Glutamatergic neuron (in vitro differentiated cells): Measurements from ENCODE around the gene ACOT9. TPM values are rescaled to one million over a fixed set of nuclear protein-coding genes. Genes with fewer than 3 reads are reported as not detected.
A peak's percentile ranks its signal among the peaks of the same experiment; 100 is the strongest.
"Not testable (repeated sequence)": the region's sequence is repeated elsewhere in the genome, so short reads cannot be mapped to it uniquely, and the experiment has no call there.

Source experiments
- DNase-seq: peaks from one replicate; pipeline ENCODE4 v3.0.0; 2022
- H3K27ac Mint-ChIP-seq: one replicate; pipeline ENCODE4 v1.8.0; 2020; ENCODE audit warnings: mild to moderate bottlenecking, mixed read lengths, inconsistent platforms; ENCODE audit not compliant: unreplicated experiment
- H3K27me3 Mint-ChIP-seq: one replicate; pipeline ENCODE4 v1.8.0; 2020; ENCODE audit warnings: mild to moderate bottlenecking, moderate library complexity, mixed read lengths, inconsistent platforms; ENCODE audit not compliant: unreplicated experiment
- H3K36me3 Mint-ChIP-seq: one replicate; pipeline ENCODE4 v1.8.0; 2020; ENCODE audit warnings: mild to moderate bottlenecking, mixed read lengths, inconsistent platforms; ENCODE audit not compliant: unreplicated experiment
- H3K4me1 Mint-ChIP-seq: one replicate; pipeline ENCODE4 v1.8.0; 2020; ENCODE audit warnings: mild to moderate bottlenecking, low read depth, mixed read lengths, inconsistent platforms; ENCODE audit not compliant: unreplicated experiment
- H3K4me3 Mint-ChIP-seq: one replicate; pipeline ENCODE4 v1.8.0; 2020; ENCODE audit warnings: mild to moderate bottlenecking, mixed read lengths, inconsistent platforms; ENCODE audit not compliant: unreplicated experiment
- H3K9me3 Mint-ChIP-seq: one replicate; pipeline ENCODE4 v1.8.0; 2020; ENCODE audit warnings: mild to moderate bottlenecking, moderate library complexity, mixed read lengths, inconsistent platforms; ENCODE audit not compliant: unreplicated experiment
- total RNA-seq: library from RNA; stranded (reverse); fragmentation: NEBNext Ultra II Directional; extraction: Animal tissue kit (Norgen Biotek cat#: 25700); gene quantifications from one replicate; pipeline ENCODE4 v1.2.1, GENCODE V29; 2021; ENCODE audit not compliant: unreplicated experiment
- TF ChIP-seq, protein P1 (sequence below): fragments of 200-600 bp; sonication (generic); IDR thresholded peaks from one replicate; pipeline ENCODE4 v1.5.0; 2021; ENCODE audit not compliant: partially characterized antibody, unreplicated experiment

The ACOT9 gene
- total RNA-seq, 1 donor from 2014 or later: 20.5 TPM

DNA sequence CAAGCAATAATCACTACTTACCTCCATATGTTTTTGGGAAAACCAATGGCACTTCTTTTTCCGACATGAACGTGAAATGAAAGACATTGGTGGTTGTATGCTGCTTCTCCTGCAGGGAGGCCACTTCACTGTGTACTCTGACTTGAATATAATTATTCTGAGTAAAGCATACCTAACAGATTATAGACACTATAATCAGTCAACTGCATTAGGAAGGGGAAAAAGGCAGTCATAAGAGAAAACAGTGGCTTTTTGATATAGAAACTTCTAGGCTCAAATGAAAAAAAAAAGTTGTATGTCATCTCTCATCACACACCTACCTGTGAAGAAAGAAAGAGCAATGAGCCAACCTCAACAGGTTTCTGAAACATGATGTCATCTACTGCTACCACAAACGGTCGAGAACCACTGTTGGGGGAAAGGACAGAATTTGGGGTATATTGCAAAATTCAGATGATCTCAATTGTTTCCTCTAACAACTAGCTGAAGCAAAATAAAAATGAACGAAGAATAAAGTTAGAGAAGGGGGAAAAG, 38.3 kb downstream of the ACOT9 start:
- Mint-ChIP-seq H3K36me3 (no peaks in the 10 kb centered on the region), H3K27me3 (no peaks in the 10 kb centered on the region), H3K27ac (no peak overlapping the region), H3K9me3 (no peaks in the 10 kb centered on the region), H3K4me3 (no peak overlapping the region), H3K4me1 (no peaks in the 10 kb centered on the region)
- no peak for DNase-seq
- TF ChIP-seq, protein P1, sequence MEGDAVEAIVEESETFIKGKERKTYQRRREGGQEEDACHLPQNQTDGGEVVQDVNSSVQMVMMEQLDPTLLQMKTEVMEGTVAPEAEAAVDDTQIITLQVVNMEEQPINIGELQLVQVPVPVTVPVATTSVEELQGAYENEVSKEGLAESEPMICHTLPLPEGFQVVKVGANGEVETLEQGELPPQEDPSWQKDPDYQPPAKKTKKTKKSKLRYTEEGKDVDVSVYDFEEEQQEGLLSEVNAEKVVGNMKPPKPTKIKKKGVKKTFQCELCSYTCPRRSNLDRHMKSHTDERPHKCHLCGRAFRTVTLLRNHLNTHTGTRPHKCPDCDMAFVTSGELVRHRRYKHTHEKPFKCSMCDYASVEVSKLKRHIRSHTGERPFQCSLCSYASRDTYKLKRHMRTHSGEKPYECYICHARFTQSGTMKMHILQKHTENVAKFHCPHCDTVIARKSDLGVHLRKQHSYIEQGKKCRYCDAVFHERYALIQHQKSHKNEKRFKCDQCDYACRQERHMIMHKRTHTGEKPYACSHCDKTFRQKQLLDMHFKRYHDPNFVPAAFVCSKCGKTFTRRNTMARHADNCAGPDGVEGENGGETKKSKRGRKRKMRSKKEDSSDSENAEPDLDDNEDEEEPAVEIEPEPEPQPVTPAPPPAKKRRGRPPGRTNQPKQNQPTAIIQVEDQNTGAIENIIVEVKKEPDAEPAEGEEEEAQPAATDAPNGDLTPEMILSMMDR: no peak

DNA sequence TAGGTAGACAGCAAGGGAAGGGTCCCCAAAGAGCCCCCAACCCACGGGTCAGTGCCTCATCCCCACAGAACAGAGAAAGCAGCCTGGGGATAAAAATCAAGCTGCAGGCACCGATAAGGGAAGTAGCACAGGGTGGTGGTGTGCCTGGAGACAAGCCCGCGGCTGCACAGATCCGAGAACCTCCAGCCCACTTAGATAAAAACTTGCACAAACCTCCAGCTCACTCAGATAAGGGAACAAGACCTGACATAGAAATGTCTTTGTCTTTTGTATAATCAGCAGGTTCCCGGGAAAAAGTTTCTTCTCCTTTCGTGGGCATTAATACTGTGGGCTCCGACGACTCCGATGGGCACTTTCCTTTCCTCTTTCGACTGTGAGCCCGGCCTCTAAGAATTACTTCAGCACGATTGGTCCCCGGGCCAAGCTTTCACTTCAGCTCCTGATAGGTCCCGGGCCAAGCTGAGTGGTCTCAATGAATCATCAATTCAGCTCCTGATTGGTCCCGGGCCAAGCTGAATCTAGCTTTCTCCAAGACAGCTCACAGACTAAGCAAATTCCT, 43.4 kb downstream of the ACOT9 start:
- TF ChIP-seq, protein P1: no peak
- Mint-ChIP-seq H3K4me1 (no peaks in the 10 kb centered on the region), H3K27me3 (no peaks in the 10 kb centered on the region), H3K27ac (no peak overlapping the region), H3K36me3 (no peaks in the 10 kb centered on the region), H3K9me3 (no peaks in the 10 kb centered on the region), H3K4me3 (no peak overlapping the region)
- DNase-seq: no peak

DNA sequence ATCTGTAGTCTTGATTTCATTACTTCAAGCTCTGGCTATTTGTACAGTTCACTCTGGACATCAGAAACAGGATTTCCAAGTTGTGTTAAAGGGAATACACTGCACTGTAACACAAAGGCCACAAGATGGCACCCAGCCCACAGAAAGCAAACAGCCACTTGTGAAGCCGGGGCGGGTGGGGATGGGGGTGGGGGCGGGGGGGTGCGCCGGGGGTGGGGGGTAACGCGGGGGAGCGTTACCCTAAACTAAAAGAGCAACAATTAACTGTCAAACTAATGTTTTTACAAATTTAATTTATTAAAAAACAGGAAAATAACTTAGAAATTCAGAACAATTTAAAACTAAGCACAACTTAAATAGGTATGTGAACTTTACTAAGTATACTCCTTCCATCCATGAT, 48.5 kb downstream of the ACOT9 start:
- peak; percentile 23 for DNase-seq
- Mint-ChIP-seq H3K27ac (no peak overlapping the region), H3K27me3 (no peaks in the 10 kb centered on the region), H3K36me3 (no peaks in the 10 kb centered on the region), H3K4me1 (no peaks in the 10 kb centered on the region), H3K4me3 (no peak overlapping the region), H3K9me3 (no peaks in the 10 kb centered on the region)
- TF ChIP-seq, protein P1: peak; percentile 24

DNA sequence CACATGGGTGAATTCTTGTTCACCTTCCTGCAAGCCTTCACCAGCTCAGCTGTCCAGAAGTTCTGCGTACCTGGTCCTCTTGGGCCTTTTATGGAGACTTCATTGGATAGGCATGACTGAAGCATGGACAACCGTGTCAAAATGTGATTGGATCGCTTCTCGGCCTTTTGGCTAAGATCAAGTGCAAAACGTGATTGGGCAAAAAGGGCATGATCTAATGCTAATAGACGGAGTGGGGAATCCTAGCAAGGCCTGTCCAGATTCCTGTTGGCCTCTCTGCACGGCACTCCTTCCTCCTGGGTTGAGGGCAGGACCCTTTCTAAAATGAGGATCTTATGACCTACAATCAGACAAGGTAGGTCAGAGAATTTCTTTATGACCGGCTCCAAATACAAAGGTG, 50.9 kb downstream of the ACOT9 start:
- DNase-seq: no peak
- Mint-ChIP-seq H3K27me3 (no peaks in the 10 kb centered on the region), H3K9me3 (no peaks in the 10 kb centered on the region), H3K27ac (no peak overlapping the region), H3K4me1 (no peaks in the 10 kb centered on the region), H3K4me3 (no peak overlapping the region), H3K36me3 (no peaks in the 10 kb centered on the region)
- TF ChIP-seq, protein P1: no peak

DNA sequence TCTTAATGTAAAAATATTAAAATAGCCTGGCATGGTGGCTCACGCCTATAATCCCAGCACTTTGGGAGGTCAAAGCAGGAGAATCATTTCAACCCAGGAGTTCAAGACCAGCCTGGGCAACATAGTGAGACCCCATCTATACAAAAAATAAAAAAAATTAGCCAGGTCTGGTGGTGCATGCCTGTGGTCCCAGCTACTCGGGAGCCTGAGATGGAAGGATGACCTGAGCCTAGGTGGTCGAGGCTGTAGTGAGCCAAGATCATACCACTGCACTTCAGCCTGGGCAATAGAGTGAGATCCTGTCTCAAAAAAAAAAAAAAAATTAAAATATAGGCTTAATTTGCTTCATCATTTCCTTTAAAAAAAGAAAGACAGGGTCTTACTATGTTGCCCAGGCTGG, 66.6 kb downstream of the ACOT9 start:
- H3K9me3 Mint-ChIP-seq, H3K4me1 Mint-ChIP-seq, H3K4me3 Mint-ChIP-seq, H3K27me3 Mint-ChIP-seq, DNase-seq, H3K36me3 Mint-ChIP-seq, H3K27ac Mint-ChIP-seq: not testable (repeated sequence)

DNA sequence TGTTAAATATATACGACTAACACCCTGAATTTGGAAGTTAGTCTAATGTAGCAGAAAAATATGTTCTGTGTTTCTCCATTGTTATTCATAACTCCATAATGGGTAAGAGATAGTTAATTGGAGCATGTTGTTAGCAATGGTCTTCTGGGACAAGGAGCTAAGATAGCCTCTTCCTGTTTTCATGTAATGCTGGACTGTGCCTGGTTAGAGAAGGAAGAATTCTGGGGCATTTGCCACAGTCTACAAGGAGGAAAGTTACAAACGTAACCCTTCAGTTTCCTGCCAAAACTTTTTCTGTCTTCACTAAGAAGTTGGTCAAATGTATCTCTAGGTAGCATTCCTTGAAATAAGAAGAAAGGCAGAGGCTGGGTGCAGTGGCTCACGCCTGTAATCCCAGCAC, 70.0 kb downstream of the ACOT9 start:
- Mint-ChIP-seq H3K4me1 (no peaks in the 10 kb centered on the region), H3K36me3 (no peaks in the 10 kb centered on the region), H3K4me3 (no peak overlapping the region), H3K9me3 (no peaks in the 10 kb centered on the region), H3K27me3 (no peaks in the 10 kb centered on the region), H3K27ac (no peak overlapping the region)
- TF ChIP-seq, protein P1: no peak
- DNase-seq: no peak
